ENCODE data around the gene BICRA.
"Not testable (repeated sequence)": the region's sequence is repeated elsewhere in the genome, so short reads cannot be mapped to it uniquely, and the experiment has no call there.

GRCh38 chr19:47635152-47635754 lies 26.3 kb downstream of the BICRA start:
- TF ChIP-seq CTCF, POLR2A (IDR thresholded peaks at IDR 0.05): not testable (repeated sequence)
